ENCODE data around the gene LAMA2. TPM values are rescaled to one million over a fixed set of nuclear protein-coding genes. Genes with fewer than 3 reads are reported as not detected.

The LAMA2 gene
- total and polyA plus RNA-seq, 2 experiments from 2014 or later: 0.91 to 6.4 TPM

DNA sequence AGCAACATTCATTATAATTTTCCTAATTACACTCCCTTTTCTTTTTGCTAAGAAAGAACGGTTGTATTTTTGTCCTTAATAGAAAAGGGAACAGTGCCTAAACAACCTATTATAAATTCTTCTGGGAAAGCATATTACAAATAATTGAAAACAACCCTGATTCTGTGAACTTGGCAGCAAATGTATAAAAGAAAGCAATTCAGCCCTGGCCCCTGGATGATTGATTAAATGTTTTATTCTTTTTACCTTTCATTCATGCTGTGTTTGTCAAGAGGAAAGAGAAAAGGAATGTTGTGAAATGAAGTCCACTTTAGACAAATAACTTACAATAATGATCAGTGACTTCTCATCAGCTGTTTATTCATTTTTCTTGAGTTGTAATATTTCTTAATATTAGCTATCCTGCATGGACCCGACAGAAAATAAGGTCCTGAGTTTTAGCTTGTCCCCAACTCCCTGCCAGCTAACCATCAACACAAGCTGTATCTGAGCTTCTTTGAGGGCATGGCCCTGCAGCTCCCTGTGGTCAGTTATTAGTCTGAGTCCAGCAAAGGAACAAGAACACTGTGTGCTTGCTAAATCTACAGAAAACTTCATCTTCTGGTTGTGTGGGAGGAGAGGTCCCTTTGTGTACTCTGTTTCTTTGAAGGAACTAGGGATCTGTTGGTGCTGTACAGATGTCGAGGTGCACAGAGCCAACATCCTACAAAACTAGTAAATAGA is 248.2 kb downstream of the LAMA2 start (continued):
- TF ChIP-seq, protein P1, sequence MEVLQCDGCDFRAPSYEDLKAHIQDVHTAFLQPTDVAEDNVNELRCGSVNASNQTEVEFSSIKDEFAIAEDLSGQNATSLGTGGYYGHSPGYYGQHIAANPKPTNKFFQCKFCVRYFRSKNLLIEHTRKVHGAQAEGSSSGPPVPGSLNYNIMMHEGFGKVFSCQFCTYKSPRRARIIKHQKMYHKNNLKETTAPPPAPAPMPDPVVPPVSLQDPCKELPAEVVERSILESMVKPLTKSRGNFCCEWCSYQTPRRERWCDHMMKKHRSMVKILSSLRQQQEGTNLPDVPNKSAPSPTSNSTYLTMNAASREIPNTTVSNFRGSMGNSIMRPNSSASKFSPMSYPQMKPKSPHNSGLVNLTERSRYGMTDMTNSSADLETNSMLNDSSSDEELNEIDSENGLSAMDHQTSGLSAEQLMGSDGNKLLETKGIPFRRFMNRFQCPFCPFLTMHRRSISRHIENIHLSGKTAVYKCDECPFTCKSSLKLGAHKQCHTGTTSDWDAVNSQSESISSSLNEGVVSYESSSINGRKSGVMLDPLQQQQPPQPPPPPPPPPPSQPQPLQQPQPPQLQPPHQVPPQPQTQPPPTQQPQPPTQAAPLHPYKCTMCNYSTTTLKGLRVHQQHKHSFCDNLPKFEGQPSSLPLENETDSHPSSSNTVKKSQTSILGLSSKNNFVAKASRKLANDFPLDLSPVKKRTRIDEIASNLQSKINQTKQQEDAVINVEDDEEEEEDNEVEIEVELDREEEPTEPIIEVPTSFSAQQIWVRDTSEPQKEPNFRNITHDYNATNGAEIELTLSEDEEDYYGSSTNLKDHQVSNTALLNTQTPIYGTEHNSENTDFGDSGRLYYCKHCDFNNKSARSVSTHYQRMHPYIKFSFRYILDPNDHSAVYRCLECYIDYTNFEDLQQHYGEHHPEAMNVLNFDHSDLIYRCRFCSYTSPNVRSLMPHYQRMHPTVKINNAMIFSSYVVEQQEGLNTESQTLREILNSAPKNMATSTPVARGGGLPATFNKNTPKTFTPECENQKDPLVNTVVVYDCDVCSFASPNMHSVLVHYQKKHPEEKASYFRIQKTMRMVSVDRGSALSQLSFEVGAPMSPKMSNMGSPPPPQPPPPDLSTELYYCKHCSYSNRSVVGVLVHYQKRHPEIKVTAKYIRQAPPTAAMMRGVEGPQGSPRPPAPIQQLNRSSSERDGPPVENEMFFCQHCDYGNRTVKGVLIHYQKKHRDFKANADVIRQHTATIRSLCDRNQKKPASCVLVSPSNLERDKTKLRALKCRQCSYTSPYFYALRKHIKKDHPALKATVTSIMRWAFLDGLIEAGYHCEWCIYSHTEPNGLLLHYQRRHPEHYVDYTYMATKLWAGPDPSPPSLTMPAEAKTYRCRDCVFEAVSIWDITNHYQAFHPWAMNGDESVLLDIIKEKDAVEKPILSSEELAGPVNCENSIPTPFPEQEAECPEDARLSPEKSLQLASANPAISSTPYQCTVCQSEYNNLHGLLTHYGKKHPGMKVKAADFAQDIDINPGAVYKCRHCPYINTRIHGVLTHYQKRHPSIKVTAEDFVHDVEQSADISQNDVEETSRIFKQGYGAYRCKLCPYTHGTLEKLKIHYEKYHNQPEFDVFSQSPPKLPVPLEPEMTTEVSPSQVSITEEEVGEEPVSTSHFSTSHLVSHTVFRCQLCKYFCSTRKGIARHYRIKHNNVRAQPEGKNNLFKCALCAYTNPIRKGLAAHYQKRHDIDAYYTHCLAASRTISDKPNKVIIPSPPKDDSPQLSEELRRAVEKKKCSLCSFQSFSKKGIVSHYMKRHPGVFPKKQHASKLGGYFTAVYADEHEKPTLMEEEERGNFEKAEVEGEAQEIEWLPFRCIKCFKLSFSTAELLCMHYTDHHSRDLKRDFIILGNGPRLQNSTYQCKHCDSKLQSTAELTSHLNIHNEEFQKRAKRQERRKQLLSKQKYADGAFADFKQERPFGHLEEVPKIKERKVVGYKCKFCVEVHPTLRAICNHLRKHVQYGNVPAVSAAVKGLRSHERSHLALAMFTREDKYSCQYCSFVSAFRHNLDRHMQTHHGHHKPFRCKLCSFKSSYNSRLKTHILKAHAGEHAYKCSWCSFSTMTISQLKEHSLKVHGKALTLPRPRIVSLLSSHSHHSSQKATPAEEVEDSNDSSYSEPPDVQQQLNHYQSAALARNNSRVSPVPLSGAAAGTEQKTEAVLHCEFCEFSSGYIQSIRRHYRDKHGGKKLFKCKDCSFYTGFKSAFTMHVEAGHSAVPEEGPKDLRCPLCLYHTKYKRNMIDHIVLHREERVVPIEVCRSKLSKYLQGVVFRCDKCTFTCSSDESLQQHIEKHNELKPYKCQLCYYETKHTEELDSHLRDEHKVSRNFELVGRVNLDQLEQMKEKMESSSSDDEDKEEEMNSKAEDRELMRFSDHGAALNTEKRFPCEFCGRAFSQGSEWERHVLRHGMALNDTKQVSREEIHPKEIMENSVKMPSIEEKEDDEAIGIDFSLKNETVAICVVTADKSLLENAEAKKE (CRISPR knock-in tag; IDR thresholded peaks at IDR 0.05): no peak
- TF ChIP-seq EZH2phosphoT487 (IDR thresholded peaks at IDR 0.05; ENCODE audit: unreplicated experiment): no peak
- TF ChIP-seq JUNB (IDR thresholded peaks at IDR 0.05; ENCODE audit: unreplicated experiment): no peak
- TF ChIP-seq ZNF331 (CRISPR knock-in tag; IDR thresholded peaks at IDR 0.05; ENCODE audit: low read depth): no peak
- TF ChIP-seq, protein P2, sequence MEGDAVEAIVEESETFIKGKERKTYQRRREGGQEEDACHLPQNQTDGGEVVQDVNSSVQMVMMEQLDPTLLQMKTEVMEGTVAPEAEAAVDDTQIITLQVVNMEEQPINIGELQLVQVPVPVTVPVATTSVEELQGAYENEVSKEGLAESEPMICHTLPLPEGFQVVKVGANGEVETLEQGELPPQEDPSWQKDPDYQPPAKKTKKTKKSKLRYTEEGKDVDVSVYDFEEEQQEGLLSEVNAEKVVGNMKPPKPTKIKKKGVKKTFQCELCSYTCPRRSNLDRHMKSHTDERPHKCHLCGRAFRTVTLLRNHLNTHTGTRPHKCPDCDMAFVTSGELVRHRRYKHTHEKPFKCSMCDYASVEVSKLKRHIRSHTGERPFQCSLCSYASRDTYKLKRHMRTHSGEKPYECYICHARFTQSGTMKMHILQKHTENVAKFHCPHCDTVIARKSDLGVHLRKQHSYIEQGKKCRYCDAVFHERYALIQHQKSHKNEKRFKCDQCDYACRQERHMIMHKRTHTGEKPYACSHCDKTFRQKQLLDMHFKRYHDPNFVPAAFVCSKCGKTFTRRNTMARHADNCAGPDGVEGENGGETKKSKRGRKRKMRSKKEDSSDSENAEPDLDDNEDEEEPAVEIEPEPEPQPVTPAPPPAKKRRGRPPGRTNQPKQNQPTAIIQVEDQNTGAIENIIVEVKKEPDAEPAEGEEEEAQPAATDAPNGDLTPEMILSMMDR (conservative IDR thresholded peaks at IDR 0.05; ENCODE audit: low read depth in 2 of 2): no peak
- TF ChIP-seq CREB1 (CRISPR knock-in tag; IDR thresholded peaks at IDR 0.05; ENCODE audit: low read depth): no peak

DNA sequence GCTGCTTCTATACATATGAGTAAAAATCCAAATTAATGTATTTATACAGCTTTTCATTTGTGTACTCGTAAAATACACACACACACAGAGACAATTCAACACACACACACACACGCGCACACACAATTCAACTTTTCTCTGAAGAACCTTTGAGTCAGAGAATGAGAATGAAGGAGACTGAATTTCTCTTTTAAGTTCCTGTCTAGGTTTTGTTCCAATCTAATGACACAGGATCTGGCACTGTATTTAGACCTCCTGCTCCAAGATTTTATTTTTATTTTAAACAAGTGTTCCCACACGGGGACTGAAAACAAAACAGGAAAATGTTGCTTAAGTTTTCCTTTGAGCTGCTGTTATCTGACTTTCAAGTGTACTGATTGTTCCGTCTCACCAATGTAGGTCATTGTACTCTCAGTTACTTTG is 250.8 kb downstream of the LAMA2 start:
- Histone ChIP-seq H4K20me1 (replicated peaks; ENCODE audit: insufficient read depth) (no peaks in the 10 kb centered on the region), H3K4me1 (ENCODE audit: insufficient read depth) (no peaks in the 10 kb centered on the region), H3K4me2 (no peak overlapping the region), H2AFZ (no peak overlapping the region), H3K36me3 (ENCODE audit: insufficient read depth) (no peaks in the 10 kb centered on the region), H3K27me3 (ENCODE audit: insufficient read depth) (no peaks in the 10 kb centered on the region), H3K9me2 (ENCODE audit: insufficient read depth) (no peaks in the 10 kb centered on the region), H3K4me3 (no peak overlapping the region), H3K27ac (ENCODE audit: low read depth) (no peak overlapping the region), H3F3A (replicated peaks; ENCODE audit: low read depth) (no peaks in the 10 kb centered on the region), H3K79me2 (replicated peaks; ENCODE audit: insufficient read depth) (no peaks in the 10 kb centered on the region)
- no peak for ATAC-seq
- DNase-seq (ENCODE audit: low spot score): no peak
- Mint-ChIP-seq H3K27me3 (ENCODE audit: insufficient read depth, low read depth, poor library complexity) (no peaks in the 10 kb centered on the region), H3K27ac (no peak overlapping the region), H3K9me3 (no peaks in the 10 kb centered on the region), H3K36me3 (ENCODE audit: low read depth) (no peaks in the 10 kb centered on the region), H3K4me3 (no peak overlapping the region), H3K4me1 (no peaks in the 10 kb centered on the region)
- TF ChIP-seq POLR2AphosphoS5 (IDR thresholded peaks at IDR 0.05; ENCODE audit: low read depth) (no peak), CREB1 (CRISPR knock-in tag; IDR thresholded peaks at IDR 0.05; ENCODE audit: low read depth) (no peak), EZH2 (IDR thresholded peaks at IDR 0.05; ENCODE audit: low read depth, unreplicated experiment) (no peak), JUNB (IDR thresholded peaks at IDR 0.05; ENCODE audit: unreplicated experiment) (no peak), ZNF331 (CRISPR knock-in tag; IDR thresholded peaks at IDR 0.05; ENCODE audit: low read depth) (no peak), NANOG (IDR thresholded peaks at IDR 0.05; ENCODE audit: borderline replicate concordance) (no peak), EZH2phosphoT487 (IDR thresholded peaks at IDR 0.05; ENCODE audit: unreplicated experiment) (no peak), ZNF114 (CRISPR knock-in tag; IDR thresholded peaks at IDR 0.05) (no peak)
- TF ChIP-seq, protein P3, sequence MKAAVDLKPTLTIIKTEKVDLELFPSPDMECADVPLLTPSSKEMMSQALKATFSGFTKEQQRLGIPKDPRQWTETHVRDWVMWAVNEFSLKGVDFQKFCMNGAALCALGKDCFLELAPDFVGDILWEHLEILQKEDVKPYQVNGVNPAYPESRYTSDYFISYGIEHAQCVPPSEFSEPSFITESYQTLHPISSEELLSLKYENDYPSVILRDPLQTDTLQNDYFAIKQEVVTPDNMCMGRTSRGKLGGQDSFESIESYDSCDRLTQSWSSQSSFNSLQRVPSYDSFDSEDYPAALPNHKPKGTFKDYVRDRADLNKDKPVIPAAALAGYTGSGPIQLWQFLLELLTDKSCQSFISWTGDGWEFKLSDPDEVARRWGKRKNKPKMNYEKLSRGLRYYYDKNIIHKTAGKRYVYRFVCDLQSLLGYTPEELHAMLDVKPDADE (IDR thresholded peaks at IDR 0.05): no peak
- TF ChIP-seq, protein P4, sequence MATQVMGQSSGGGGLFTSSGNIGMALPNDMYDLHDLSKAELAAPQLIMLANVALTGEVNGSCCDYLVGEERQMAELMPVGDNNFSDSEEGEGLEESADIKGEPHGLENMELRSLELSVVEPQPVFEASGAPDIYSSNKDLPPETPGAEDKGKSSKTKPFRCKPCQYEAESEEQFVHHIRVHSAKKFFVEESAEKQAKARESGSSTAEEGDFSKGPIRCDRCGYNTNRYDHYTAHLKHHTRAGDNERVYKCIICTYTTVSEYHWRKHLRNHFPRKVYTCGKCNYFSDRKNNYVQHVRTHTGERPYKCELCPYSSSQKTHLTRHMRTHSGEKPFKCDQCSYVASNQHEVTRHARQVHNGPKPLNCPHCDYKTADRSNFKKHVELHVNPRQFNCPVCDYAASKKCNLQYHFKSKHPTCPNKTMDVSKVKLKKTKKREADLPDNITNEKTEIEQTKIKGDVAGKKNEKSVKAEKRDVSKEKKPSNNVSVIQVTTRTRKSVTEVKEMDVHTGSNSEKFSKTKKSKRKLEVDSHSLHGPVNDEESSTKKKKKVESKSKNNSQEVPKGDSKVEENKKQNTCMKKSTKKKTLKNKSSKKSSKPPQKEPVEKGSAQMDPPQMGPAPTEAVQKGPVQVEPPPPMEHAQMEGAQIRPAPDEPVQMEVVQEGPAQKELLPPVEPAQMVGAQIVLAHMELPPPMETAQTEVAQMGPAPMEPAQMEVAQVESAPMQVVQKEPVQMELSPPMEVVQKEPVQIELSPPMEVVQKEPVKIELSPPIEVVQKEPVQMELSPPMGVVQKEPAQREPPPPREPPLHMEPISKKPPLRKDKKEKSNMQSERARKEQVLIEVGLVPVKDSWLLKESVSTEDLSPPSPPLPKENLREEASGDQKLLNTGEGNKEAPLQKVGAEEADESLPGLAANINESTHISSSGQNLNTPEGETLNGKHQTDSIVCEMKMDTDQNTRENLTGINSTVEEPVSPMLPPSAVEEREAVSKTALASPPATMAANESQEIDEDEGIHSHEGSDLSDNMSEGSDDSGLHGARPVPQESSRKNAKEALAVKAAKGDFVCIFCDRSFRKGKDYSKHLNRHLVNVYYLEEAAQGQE (IDR thresholded peaks at IDR 0.05; ENCODE audit: unreplicated experiment): no peak
